ENCODE data around the gene THBS4. TPM values are rescaled to one million over a fixed set of nuclear protein-coding genes. Genes with fewer than 3 reads are reported as not detected.

THBS4 gene
- total RNA-seq, 1 experiment from 2014 or later = 6.6 TPM

DNA sequence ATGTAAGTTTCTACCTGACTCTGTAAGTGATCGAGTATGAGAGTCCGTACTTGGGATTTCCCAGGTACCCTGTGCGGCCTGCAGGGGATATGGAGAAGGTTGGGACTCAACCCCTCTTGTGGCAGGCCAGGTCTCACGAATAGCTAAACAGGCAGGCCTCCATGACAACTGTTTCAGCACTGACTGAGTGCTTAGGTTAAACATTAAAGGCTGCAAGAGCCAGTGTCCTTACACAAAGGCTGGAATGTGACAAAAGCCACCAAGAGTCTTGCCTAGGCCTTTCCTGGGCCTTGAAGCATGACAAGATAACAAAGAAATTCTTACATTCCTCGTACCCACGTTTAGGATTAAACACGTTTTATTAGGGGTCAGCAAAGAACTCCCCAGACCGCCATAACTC is 58.6 kb downstream of the THBS4 start:
- Histone ChIP-seq H3K36me3 (ENCODE audit: low read depth) (no peaks in the 10 kb centered on the region), H3K27ac (no peak overlapping the region), H3K79me2 (ENCODE audit: low read depth) (no peaks in the 10 kb centered on the region), H3K9me3 (ENCODE audit: insufficient read depth, low read depth) (no peaks in the 10 kb centered on the region), H3K4me3 (no peak overlapping the region), H3K4me2 (no peak overlapping the region), H2AFZ (no peak overlapping the region), H3K4me1 (replicated peaks; ENCODE audit: insufficient read depth) (no peaks in the 10 kb centered on the region), H3K27me3 (ENCODE audit: insufficient read depth, low read depth) (no peaks in the 10 kb centered on the region), H3F3A (ENCODE audit: insufficient read depth, low read depth) (no peaks in the 10 kb centered on the region), H3K9me2 (ENCODE audit: insufficient read depth) (no peaks in the 10 kb centered on the region), H4K20me1 (ENCODE audit: insufficient read depth) (no peaks in the 10 kb centered on the region)
- CTCF ChIA-PET = no interaction called here
- DNase-seq = no peak
- POLR2A ChIA-PET (ENCODE audit: unreplicated experiment) = no interaction called here
- no TSS peak for BruUV-seq (replicated peaks)
- intact Hi-C loops (cut with micrococcal nuclease; ENCODE audit: unreplicated experiment) = loop anchor here (5.0 kb wide), 2 partner anchors 164 to 579 kb away; partner anchors contain the start of gene SERINC5
- TF ChIP-seq, protein P1, sequence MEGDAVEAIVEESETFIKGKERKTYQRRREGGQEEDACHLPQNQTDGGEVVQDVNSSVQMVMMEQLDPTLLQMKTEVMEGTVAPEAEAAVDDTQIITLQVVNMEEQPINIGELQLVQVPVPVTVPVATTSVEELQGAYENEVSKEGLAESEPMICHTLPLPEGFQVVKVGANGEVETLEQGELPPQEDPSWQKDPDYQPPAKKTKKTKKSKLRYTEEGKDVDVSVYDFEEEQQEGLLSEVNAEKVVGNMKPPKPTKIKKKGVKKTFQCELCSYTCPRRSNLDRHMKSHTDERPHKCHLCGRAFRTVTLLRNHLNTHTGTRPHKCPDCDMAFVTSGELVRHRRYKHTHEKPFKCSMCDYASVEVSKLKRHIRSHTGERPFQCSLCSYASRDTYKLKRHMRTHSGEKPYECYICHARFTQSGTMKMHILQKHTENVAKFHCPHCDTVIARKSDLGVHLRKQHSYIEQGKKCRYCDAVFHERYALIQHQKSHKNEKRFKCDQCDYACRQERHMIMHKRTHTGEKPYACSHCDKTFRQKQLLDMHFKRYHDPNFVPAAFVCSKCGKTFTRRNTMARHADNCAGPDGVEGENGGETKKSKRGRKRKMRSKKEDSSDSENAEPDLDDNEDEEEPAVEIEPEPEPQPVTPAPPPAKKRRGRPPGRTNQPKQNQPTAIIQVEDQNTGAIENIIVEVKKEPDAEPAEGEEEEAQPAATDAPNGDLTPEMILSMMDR (conservative IDR thresholded peaks at IDR 0.05) = no peak
- TF ChIP-seq EZH2 (IDR thresholded peaks at IDR 0.05; ENCODE audit: low read depth) = no peak

DNA sequence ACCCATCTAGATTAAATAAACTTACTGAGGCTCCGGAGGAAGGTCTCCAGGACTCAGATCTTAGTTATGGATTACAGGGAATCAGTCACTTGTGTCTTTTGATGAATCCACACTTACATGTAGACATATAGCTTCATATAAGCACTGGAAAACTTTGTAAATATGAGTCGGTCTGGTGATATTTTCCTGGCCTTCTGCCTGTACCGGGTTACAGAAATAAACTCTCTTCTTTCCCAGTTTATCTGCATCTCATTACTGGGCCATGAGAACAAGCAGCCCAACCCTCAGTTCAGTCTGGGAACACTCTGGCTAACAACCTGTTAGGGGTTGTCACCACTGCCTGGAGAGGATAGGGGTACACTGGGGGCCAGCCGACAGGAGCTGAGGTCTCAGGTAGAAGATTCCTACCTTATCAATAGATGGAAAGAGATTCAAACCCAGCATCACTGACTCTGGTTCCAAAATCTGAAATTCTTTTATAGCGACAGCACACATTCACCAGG is 59.1 kb downstream of the THBS4 start:
- H3K36me3 ChIP-seq (ENCODE audit: low read depth) = no peaks in the 10 kb centered on the region
- no peaks in the 10 kb centered on the region for H3K79me2 ChIP-seq (ENCODE audit: low read depth)
- no peaks in the 10 kb centered on the region for H3K9me2 ChIP-seq (ENCODE audit: insufficient read depth)
- no peaks in the 10 kb centered on the region for H4K20me1 ChIP-seq (ENCODE audit: insufficient read depth)
- TF ChIP-seq EZH2 (IDR thresholded peaks at IDR 0.05; ENCODE audit: low read depth) = no peak
- TF ChIP-seq, protein P1 (conservative IDR thresholded peaks at IDR 0.05) = no peak
- BruUV-seq (replicated peaks) = no TSS peak
- intact Hi-C loops (cut with micrococcal nuclease; ENCODE audit: unreplicated experiment) = loop anchor here (5.0 kb wide), 2 partner anchors 163 to 578 kb away; partner anchors contain the start of gene SERINC5
- no peak overlapping the region for H2AFZ ChIP-seq
- H3K4me3 ChIP-seq = no peak overlapping the region
- no peaks in the 10 kb centered on the region for H3K27me3 ChIP-seq (ENCODE audit: insufficient read depth, low read depth)
- DNase-seq = no peak
- H3K4me1 ChIP-seq (replicated peaks; ENCODE audit: insufficient read depth) = no peaks in the 10 kb centered on the region
- POLR2A ChIA-PET (ENCODE audit: unreplicated experiment) = interaction anchor here (0.6 kb wide), 1 partner anchor 1830 kb away, joined by 4 read pairs; no protein-coding TSS in a partner anchor
- CTCF ChIA-PET = no interaction called here
- H3K9me3 ChIP-seq (ENCODE audit: insufficient read depth, low read depth) = no peaks in the 10 kb centered on the region
- H3F3A ChIP-seq (ENCODE audit: insufficient read depth, low read depth) = no peaks in the 10 kb centered on the region
- no peak overlapping the region for H3K27ac ChIP-seq
- H3K4me2 ChIP-seq = no peak overlapping the region

DNA sequence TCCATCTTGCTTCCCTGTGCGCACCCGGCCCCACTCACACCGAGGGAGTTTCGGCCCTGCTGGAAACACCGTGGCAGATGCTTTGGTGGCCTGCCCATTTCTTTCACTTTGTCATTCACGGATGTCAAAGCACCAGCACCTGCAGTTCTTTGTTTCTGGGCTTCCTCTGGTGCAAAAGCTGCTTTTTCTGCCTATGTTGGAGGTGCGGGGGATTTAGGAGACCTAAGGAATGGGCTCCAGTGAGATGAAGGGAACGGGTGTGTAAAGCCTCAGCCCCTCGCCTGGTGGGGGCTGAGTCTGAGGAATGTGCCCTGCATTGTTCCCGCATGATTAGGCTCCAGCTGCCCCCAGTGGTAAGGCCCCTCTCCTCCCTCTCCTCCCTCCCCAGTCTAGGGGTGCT is 62.3 kb downstream of the THBS4 start:
- ChIA-PET CTCF (no interaction called here), POLR2A (ENCODE audit: unreplicated experiment) (no interaction called here)
- Histone ChIP-seq H3K4me2 (no peak overlapping the region), H3K9me3 (ENCODE audit: insufficient read depth, low read depth) (no peaks in the 10 kb centered on the region), H3K27me3 (ENCODE audit: insufficient read depth, low read depth) (no peaks in the 10 kb centered on the region), H3K4me1 (replicated peaks; ENCODE audit: insufficient read depth) (no peaks in the 10 kb centered on the region), H3K36me3 (ENCODE audit: low read depth) (no peaks in the 10 kb centered on the region), H3F3A (ENCODE audit: insufficient read depth, low read depth) (no peaks in the 10 kb centered on the region), H3K27ac (no peak overlapping the region), H3K79me2 (ENCODE audit: low read depth) (no peaks in the 10 kb centered on the region), H3K4me3 (no peak overlapping the region), H4K20me1 (ENCODE audit: insufficient read depth) (no peaks in the 10 kb centered on the region), H2AFZ (no peak overlapping the region), H3K9me2 (ENCODE audit: insufficient read depth) (no peaks in the 10 kb centered on the region)
- intact Hi-C loops (cut with micrococcal nuclease; ENCODE audit: unreplicated experiment) = no loop called here
- BruUV-seq (replicated peaks) = no TSS peak
- TF ChIP-seq, protein P1 (conservative IDR thresholded peaks at IDR 0.05) = no peak
- TF ChIP-seq EZH2 (IDR thresholded peaks at IDR 0.05; ENCODE audit: low read depth) = no peak
- DNase-seq = no peak
